HG02884 (cell line): ENCODE measurements around the gene FOXO3.

Experiments used
- ATAC-seq: cut with Tn5 transposase; IDR thresholded peaks from one replicate; pipeline ENCODE4 v1.9.1; 2021; ENCODE audit warnings: mild to moderate bottlenecking, moderate library complexity; ENCODE audit not compliant: unreplicated experiment

Gene FOXO3

DNA sequence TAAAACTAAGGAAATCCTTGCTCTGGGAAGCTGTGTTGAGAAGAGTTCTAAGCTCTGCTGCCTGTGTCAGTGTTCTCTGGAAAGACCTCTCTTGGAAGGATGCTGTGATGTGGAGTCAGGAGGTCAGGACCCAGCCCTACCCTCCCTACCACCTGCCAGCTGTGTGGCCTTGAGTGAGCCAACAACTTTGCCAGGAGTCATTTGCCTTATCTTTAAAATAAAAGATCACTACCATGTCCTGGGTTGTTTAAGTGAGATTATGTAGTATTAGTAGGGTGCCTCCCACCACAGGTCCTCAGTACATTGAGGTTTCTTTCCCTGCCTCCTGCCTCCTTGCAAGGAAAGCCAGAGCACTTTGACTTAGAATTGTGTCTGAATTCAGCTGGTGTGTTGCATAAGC, 64.9 kb downstream of the FOXO3 start:
- ATAC-seq: no peak

DNA sequence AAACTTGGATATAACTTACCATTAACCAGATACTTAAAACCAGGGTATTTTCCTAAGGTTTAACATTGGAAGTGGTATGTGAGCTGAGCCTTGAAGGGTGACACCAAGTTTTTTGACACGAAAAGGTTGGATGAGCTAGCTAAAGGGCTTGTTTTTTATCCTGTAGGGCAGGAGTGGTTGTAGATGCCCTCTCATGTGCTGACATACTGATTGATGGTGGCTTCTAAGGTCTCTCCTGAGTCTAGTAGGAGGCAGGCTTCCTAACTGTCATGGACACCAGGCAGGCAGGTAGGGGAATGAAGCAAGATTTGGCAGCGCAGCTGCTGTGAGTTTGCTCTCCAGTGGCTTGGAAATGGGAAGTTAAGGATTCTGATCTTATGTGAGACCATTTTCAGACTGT, 66.1 kb downstream of the FOXO3 start:
- ATAC-seq: no peak

DNA sequence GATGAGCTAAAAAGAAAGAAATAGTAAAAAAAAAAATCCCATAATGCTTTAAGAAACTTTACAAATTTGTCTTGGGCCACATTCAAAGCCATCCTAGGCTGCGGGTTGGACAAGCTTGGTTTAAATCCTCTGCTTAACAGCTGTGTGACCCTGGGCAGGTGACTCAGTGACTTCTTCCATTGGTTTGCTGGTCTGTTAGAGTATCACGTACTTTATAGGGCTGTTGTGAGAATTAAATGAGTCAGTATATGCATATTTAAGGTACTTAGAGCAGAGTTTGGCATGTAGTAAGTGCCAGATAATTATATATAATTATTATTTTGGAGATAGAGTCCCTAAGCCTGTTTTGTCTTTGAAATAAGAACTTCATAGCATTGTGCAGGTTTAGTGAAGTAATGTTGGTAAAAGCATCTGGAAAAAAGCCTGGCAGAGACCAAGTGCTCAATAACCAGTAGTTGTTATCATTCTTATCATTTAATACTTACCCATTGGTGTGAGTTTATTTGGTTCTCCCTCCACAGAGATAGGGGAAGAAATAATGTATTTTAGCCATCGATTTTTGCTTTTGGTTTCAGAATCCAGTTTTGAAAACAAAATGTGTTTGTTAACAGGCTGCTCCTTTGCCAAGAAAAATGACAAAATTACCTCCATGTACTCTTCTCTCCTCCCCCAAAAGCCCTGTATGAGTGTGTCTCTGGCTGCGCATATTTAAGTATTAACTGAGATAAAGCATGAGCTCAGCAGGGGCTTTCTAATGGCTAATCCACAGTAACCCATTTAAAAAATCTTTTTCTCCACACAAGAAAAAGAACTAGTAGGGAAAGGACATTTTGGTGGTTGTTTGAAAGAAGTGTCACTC, 67.2 kb downstream of the FOXO3 start:
- ATAC-seq: no peak

DNA sequence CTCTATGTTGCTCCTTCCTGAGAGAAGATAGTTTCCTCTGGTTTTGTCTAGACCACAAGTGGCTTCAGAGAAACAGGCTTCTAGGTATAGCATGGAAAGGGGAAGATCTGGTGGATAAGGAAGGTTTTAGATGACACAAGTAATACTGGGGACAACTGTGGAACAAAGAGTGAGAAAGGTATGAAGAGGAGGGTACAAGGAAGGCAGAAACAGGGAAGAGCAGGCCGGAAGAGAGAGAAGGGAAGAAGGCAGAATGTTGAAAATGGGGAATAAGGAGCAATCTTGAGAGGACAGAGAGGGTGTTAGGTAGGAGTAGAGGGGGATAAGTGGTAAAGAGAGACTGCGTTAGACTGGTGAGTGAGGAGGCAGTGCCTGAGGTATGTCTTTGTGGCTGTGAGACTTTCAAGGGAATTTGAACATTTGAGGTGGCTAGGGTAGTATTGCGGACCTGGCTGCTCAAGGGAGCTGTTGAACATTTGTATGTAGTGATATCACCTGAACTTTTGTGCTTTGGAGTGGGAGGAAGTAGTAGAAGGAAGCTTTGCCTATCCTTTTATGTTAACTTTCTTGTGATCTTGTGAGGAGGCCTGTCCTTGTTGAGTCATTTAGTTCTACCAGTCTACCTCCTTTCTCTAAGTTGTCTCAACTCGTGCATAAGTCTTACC, 69.5 kb downstream of the FOXO3 start:
- ATAC-seq: no peak

DNA sequence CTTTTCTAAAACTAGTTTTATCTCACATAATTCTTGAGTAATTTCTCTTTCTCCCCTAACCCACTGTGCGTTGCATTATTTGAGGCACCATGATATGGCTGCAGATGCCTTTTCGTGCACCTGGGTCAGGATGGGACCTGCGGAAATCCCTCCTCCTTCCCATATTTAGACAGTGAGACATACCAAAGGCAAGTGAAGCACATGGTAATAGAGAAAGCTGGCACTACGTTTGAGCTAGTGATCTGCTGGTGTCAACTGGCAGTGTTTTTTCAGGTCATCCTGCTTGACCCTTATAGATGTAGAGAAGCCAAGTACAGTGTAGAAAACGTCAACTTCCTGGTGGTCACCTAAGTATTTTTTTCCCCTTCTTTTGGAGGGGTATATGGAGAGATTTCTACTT, 71.7 kb downstream of the FOXO3 start:
- no peak for ATAC-seq

DNA sequence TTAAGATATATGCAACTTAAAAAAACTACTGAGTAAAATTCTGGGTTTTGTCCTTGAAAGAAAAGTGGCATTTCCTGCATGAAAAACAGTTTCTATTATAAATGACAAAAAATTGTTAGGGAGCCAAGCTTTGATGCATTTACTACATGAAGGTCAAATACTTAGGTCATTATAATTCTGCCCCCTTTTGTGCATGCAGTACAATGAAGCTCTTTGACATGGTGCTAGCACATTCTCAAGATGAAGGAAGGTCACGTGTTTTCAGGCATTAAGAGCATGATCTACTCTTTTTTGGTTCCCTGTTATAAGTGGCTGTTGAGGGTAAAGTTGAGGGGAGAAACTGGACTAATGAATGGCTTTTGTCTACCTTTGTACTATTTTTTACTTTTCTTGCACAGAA, 72.7 kb downstream of the FOXO3 start:
- no peak for ATAC-seq

DNA sequence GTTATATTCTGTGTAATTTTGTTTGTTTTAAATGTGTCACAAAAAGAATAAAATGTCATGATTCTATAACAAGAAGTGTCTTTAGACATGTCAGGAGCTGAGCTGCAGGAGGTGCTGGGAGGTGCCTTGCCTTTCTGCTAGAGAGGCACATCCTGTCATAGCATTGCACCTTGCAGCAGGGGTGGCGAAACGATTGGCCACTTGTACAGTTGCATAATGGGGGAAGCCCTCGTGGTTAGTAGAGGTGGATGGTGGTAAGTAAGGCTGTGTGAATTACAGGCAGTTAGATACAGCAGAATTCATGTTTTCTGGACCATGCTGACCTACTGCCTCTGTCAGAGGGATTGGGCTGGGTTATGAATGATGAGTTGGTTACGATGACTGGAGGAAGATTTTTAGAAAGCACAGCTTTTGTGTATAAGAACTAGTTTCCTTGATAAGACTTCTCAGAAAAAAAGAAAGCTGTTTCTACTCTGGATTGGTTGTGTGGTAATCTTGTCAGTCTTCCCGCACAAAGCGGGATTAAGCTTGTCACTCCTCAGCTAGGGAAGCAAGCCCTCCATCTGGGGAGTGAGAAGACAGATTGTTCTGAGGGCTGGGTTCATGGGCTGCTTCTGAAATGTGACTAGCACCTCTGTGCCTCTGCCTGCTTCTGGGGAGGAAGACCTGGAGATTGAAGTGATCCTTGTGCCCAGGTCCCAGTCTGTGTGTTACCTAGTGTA, 74.9 kb downstream of the FOXO3 start:
- ATAC-seq: no peak

DNA sequence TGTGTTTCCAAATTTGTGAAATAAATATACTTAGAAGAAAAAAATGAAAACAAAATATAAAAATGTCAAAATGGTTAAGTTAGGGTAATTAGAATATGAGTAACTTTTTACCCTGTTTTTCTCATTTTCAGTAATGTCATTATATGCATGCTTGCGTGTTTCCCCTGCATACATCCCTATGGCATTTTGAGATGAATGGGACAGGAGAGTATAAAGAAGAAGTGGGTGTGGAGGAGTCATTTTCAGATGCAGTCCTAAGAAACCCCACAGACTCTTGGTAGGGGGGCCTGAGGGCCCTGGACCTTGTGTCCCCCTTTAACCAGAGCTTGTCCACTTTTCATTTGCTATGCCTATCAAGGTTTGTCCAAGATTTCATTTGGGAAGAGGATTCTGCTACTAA, 77.2 kb downstream of the FOXO3 start:
- ATAC-seq: no peak

DNA sequence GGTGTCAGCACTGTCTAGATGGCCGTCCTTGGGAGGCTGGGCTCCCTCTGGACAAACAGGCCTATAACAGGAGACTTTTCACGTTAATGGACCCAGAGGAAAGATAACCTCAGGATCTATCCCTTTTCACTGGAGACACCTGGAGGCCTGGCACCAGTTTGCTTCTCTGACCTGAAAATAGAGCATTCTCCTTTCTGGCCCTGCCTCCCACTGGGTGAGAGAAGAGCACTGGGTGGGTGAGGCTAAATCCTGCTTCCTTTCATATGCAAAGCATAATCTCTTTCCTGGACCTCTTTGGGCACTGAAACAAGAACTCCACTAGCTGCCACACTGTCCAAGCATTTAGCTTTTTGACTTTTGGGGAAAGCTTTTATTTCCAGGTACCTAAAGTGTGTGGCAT, 78.3 kb downstream of the FOXO3 start:
- ATAC-seq: no peak

DNA sequence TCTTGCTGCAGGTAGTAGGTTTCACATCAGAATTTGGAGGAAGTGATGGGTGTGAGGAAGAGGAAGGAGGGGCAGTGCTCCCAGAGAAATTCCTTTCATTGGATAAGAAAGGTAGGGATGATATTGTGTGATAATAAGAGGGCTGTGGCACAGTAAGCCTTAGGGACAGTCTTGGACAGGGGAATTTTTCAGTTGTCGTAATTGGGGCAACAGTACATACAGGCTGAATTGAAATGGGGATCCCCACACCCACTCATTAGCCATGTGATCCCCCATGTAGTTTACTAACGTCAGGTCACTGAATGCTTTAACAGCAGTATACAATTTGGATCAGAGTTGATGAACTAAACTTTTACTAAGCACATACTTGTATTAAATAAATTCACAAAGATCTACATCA, 79.4 kb downstream of the FOXO3 start:
- ATAC-seq: no peak

DNA sequence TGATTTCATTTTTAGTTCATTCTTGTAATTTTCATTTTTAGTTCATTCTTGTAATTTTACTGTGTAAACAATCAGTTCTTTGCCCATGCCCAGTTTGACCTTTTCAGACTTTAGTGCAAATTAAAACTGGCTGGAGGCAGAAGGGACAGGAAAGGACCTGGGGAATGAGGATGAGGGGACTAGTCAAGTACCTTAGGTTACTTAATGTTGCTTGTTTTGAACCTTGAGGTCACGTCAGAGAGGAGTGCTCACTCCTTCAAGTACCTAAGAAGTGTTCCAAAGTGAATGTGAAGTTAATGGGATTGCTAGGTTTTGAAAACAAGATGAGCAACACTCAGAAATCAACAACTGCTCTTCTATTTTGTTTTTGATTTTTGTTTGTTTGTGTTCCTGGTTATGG, 82.5 kb downstream of the FOXO3 start:
- ATAC-seq: no peak

DNA sequence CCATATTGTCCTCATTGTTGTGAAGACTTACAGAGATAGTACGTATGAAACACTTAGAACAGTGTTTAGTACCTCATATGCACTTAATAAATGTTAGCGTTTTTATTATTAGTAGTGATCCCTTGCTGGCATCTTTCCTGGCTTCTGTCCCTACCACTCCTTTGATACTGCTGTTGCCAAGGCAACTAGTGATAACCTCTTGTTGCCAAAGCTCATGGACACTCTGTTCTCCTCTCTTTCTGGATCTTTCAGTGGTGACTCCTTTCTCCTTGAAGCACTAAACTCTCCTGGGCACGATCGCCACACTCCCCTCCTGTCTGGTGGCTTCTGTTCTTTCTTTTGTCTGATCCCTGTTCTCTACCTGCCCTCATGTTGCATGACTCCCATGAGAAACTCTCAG, 83.5 kb downstream of the FOXO3 start:
- no peak for ATAC-seq

DNA sequence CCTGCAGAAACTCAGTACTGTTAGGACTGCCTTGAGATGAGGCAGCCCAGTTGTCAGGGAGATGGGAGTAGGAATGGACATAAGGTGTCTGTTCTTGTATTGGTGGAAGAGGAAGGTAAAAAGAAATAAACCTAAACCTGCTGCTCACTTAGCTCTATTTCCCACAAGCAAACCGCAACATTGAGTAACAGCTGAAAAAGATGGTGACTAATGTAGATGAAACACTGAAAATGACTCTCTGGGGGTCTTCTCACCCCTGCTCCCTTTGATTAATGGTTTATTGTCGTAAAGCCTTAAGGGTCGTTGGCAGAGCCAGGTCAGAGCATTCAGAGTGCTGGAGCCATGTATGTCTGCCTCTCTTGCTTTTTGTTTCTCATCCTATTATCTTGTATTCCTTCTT, 87.5 kb downstream of the FOXO3 start:
- ATAC-seq: no peak

DNA sequence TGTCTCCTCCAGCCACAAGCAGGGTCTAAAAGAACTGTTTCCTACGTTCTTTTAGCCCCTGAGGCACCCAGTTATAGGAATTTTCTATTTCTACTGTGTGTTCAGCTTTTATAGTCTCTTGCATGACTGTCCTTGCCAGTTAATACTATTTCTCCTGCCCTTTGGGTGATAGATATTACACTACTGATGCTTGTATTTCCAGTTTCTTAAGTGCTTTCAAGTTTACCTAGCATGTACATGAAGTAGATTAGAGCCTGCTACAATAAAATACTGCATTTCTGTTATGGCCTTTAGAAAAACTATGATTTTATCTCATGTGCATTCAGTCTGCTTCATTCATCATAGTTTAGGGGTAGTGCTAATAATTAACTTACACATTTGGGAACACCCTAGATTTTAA, 89.6 kb downstream of the FOXO3 start:
- ATAC-seq: no peak

DNA sequence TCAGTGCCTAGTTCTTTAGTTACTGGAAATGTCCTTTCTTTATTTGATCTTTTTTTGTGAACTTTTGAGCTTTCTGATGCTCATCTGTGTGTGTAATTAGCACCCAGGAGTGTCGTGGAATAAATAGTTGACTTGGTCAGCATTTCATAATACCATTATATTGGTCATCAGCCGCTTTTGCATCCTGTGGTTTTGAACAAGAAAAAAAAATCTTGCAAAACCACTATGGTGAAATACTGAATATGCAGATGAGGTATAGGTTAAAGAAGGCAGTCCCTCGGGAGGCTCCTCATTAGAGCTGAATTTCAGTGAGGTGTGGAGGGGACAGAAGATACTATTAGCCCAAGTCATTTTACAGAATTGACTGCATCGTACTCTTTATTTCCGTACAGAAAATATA, 90.1 kb downstream of the FOXO3 start:
- no peak for ATAC-seq

DNA sequence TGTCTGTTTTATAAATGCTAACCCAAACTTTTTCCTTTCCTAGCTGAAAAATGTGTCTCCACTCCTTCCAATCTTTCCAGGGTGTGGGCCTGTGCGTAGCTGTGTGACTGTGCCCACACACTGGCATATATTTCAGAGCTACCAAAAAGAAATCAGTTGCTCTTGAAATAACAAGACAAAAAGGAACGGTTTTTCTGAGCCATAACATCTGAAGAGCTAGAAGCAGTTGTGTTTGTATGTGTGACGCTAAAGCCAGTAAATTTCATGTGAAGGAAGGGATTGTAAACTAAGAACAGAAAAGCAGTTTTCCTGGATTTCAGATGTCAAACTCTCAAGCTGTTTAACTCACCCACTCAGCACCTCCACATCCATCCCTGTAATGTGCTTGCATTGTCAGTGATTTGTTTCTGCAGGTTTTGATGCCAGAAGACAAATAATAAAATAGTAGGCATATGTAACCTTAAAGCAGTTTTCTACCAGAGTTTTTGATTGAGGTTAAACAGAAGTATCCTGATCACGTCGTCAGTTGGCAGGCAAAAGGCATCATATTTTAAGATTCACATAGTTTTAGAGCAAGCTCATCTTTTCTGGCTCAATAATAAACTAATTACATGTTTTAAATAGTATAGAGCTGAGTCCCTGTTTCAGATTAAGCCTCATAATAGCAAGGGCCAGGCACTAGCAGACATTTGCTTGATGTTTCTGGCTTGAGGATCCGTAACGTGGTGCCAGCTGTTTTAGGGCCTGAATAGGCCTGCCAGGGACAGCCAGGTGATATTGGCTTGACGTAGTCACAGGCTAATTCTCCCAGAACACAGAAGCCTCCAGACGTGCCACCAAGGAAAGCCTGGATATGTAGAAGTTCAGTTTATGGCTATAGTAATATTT, 90.9 kb downstream of the FOXO3 start:
- ATAC-seq: no peak

DNA sequence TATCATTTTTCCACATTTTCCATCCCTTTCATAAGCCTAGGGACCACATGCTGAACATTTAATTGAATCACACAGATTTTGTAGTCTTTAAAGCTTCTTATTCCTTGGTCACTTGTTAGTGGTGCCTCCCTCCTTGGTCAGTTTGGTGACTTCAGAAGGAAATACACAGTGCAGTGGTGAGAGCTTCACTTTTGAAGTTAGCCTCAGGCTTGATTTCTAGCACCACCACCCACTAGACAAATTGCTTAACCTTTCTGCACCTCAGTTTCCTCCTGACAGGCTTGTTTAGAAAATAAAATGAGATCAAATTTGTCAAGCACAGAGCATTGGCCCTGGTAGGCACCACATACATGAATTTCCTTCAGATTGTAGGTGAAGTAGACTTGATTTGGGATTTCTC, 91.7 kb downstream of the FOXO3 start:
- no peak for ATAC-seq

DNA sequence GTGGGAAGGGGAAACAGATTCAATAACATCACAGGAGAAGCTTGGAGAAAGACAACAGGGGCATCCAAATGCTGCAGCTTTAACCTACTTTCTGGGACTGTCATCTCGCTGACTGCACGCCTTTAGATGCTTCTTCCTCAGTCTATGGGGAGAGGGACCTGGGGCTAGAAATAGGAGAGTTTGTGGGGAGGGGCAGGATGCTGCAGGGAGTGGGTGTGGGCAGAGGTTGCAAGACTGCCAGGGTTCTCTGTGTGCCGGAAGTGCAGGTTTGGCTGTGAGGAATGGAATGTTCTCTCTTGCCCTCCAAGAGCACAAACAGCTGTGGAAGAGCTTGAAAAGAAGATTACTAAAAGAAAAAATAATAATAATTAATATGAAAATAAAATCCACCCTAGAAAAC, 93.2 kb downstream of the FOXO3 start:
- ATAC-seq: no peak

DNA sequence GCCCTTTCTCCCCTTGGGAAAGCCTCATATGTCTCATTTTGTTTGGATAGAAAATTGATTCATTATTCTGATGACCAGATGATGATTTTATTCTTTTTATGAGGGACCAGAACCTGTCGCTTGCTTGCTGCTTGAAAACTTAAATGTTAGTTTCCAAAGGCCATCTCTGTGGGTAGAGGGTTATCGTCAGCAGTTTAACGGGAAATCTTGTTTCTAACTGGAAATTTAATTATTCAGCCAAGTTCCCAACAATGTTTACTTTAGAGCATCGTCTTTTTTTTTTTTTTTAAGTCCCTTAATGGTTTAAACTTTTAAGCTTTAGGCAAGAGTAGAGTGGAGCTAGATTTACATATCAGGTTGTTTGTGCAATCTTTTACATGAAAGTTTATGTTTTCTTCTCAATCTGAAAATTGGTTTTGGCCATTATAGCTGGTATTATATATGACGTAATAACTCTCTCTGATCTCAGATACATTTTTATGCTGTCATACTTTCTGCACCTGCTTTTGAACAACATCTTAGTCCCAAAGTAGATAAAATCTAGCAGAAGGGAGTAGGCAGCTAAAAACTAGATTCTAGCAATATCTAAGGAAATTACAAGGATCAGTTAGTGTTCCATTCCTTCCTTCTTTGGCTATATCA, 93.9 kb downstream of the FOXO3 start:
- no peak for ATAC-seq

DNA sequence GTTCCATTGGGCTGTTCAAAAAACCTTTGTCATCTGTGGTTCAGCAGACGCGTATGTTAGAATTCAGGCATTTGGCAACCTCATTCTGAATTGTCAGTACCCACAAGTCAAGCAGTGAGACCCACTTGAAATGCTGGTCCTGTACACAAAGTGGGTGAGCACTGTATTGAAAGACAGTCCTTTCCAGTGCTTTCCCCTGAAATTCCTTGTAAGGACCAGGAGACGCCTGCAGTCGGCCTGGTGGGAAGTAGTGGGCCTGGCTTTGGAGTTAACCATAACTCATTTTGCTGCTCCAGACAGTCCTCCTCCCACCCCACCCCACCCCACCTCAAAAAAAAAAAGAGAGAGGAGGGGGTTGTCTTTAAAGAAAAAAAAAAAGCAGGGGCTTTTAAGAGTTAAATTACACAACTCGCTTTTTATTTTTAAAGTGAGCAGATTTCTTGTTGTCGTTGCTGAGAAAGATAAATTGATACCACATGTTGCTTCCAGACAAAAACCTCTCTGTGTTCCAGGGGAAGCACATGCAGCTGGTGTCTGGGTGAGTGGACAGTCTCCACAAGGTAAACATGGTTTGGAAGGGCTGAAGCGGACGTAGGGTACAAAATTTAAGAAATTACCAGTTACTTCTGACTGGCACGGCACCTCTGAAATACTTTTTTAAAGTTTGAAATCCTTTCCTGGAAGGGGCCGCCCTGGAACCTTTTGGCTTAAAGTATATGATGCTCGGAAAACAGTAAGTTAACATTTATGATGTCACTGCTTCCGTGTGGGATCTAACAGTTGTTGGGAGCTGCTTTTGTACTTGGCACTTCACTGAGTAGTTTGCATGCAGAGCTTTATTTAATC, 95.3 kb downstream of the FOXO3 start:
- no peak for ATAC-seq
